GM18499 (cell line): ENCODE results near the gene PPP1R15B.

Source experiments
- ATAC-seq: cut with Tn5 transposase; IDR thresholded peaks from one replicate; pipeline ENCODE4 v1.9.1; 2021; ENCODE audit warnings: moderate number of reproducible peaks; ENCODE audit not compliant: insufficient read depth, unreplicated experiment

PPP1R15B gene

DNA sequence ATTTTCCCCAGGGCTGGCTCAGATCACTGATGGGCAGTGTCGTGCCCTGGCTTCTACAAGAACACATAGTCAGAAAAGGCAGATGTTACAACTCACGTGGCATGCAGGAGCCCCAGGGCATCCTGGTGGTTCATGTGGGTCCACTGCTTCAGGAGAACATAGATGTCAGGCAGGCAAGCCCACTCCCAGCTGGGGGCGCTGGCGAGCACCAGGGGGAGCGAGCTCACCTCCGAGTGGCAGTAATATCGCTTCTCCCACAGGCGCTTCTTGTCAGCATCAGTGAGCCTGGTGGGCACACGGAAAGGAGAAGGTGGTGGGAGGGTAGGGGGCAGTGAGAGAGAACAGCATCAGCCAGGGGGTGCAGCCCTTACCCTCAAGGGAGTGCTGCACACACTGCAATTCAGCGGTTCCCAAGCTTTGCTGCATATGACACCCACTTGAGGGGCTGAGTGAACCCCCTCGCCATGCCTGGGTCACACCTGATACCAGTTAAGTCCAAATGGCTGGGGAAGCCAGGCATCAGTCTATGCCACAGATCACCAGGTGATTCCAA is 34.3 kb upstream of the PPP1R15B start:
- no peak for ATAC-seq

DNA sequence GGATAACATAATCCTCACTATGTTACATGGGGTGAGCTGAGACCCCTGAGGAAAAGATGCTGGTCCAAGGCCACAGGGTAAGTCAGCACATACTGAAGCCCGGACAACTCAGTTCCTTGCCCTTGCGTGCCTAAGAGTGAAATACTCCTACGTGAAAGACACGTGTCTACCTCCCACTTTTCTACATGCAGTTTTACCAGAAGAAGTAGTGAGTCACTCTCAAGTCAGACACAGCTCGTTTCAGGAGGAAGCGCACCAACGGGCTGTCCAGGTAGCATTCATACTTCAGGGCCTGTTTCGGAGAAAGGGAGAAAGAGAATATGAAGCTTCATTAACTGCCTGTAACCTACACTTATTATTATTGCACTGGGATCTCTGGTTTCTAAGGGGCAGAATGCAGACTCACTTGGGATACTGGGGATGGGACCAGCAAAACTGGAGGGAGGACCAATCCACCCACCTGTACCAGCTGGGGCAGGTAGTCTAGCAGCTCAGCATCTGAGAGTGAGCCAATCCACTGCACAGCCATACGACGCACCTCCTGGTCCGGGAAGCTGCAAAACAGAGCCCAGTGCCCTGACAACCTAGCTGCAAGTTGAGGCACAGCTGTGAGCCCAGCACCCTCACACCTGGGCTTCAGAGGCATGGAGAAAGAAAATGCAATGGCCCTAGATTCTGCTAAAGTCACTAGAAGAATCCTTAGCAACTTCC is 32.4 kb upstream of the PPP1R15B start:
- no peak for ATAC-seq

DNA sequence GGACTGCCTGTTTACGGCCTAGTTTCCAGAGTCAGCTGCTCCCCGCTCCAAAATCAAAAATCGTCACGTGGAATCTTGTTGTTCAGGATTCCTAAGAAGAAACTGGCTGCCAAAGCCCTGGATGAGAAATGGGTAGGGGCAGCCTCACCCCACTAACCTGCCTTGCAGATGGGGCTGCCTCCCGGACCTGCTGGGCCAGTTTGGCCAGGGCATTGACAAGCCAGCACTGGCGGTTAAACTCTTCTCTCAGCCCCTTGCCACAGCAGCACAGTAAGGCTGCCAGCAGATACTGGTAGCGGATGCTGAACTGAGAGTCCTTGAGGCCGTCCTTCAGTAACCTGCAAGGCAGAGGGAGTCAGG is 31.6 kb upstream of the PPP1R15B start:
- no peak for ATAC-seq

GRCh38 chr1:204442376-204443259 is 31.0 kb upstream of the PPP1R15B start:
- no peak for ATAC-seq

DNA sequence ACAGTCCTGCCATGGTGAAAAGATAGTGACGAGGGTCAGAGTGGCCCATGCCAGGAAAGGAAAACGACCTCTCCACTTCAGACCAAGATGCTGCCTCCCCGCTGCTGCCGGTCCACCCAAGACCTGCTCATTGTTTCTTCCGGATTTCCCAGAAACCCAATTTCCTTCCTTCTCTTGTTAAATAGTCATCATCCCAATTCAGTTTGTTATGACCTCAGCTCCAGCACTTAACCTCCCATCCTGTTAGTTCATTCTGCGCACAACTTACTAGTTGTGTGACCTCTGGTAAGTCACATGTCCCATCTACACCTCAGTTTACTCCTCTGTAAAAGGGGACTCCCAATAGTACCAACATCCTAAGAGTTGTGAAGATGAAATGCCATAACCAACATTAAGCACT is 29.9 kb upstream of the PPP1R15B start:
- no peak for ATAC-seq

DNA sequence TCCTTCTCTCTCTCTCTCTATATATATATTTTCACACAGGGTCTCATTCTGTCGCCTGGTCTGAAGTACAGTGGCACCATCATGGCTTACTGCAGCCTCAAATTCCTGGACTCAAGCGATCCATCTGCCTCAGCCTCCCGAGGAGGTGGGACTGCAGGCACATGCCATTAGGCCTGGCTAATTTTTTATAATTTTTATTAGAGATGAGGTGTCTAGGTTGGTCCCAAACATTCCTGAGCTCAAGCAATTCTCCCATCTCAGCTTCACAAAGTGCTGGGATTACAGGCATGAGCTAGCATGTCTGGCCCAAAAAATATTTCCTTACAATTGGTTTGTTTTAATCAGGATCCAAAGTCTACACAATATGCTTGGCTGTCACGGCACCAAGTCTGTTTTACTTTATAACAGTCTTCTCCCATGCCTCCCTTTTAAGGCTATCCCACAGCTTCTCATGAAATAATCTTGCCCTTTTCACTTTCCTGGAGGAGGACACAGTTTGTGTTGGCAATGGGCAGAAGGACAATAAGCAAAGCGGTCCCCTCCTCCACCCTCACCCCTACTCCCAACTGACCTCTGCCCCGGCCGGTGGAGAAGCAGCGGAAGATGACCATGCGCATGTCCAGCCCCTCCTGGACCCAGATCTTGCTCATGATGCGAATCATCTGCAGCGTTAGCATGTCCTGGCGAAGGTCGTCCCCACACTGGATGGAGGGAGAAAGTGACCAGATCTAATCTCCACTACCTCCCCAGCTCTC is 28.2 kb upstream of the PPP1R15B start:
- no peak for ATAC-seq

DNA sequence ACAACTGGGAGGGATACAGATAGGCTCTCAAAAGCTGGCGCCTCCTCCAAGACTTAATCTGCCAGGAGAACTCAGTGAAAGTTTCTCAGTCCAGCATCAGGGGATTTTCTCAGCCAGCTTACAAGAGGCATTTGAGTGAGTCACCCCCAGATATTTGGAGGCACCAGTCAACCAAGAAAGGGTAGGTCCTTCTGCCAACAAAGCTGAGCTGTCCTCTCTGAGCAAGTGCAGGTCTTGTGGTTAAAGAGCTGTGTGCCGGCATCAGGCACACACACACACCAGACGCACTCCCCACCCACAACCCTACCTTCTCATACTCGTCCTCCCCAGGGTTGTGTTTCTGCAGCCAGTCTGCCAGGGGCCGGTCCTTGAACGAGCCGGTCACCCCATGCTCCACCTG is 27.0 kb upstream of the PPP1R15B start:
- no peak for ATAC-seq

GRCh38 chr1:204437796-204438570 is 26.4 kb upstream of the PPP1R15B start:
- ATAC-seq: no peak

- ATAC-seq: no peak
These were observed 24.3 kb upstream of the PPP1R15B start for GRCh38 chr1:204435872-204436271.

GRCh38 chr1:204435381-204435831 is 23.8 kb upstream of the PPP1R15B start:
- ATAC-seq: no peak

DNA sequence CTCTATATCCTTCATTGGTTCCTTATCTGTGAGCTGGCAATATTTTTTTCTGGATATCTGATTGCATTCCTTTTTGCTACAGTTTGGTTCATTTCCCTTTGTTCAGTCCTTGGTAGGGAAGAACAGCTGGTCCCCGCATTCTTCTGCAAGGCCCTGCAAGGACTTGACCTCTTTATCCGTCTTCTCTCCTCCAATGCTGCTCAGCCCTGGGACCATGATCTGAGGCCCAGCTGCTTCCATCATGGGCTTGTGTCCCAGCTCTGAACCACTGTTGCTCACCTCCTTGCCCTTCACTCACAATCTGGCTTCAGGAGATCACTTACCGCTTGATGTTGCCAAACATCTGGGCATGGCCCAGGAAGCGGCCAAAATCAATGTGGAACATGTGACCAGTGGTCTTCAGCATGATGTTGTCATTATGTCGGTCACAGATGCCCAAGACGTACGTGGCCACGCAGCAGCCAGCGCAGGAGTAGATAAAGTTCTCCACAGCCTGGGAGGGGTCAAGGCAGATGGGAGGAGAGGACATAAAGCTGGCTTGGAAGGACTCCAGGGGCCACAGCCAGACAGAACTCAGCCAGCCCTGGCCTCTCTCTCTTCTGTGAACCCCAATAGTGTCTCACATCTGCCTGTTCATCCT is 22.6 kb upstream of the PPP1R15B start:
- no peak for ATAC-seq

DNA sequence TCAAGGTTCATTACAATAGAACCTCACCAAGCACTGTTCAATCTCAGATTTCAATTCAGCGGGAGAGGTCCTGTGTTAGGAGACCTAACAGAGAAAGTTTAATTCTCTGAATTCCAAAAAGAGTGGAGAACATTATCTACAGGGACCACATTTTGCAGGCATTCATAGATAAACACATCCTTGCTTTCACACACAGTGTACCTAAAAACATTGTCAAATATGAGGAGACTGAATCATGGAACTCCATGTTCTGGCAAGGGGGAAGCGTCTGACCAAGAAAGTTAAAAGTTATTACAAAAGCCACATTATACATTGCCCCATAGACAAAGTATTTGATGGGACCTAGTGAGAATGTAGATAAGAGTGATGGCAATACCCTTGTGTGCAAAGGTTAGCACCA is 21.1 kb upstream of the PPP1R15B start:
- no peak for ATAC-seq

- no peak for ATAC-seq
These were observed 19.9 kb upstream of the PPP1R15B start for GRCh38 chr1:204431310-204432184.

GRCh38 chr1:204429746-204430145 is 18.1 kb upstream of the PPP1R15B start:
- ATAC-seq: no peak

- ATAC-seq: no peak
These were observed 15.5 kb upstream of the PPP1R15B start for GRCh38 chr1:204426971-204427701.

GRCh38 chr1:204426474-204426873 is 14.9 kb upstream of the PPP1R15B start:
- no peak for ATAC-seq

GRCh38 chr1:204426035-204426436 is 14.4 kb upstream of the PPP1R15B start:
- no peak for ATAC-seq

GRCh38 chr1:204424621-204425020 is 13.0 kb upstream of the PPP1R15B start:
- ATAC-seq: no peak
